ENCODE results near the gene JOSD2.
"Not testable (repeated sequence)": the region's sequence is repeated elsewhere in the genome, so short reads cannot be mapped to it uniquely, and the experiment has no call there.

The JOSD2 gene

DNA sequence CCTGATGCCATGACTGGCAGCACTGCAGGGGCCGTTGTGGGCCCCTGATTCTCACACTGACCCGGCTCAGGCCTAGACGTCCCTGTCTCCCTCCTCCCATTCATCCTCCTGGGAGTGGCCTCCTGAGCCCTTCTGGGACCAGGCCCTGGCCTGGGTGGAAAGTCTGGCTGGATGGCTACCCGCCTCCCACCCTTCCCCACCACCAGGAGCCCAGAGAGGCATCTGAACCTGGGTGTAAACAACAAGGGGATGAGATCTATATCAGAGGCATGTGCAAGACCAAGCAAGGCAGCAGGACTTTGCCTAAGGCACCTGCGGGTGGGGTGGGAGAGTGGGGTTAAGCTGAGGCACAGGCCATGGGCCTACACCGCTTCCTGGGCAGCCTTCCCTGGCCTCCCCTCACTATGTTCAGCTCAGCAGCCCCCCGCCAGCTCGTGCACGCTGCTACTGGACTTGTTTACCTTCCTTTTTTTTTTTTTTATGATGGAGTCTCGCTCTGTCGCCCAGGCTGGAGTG lies 24.7 kb upstream of the JOSD2 start:
- DNase-seq (ENCODE audit: low read depth, low spot score), result no peak
- in situ Hi-C loops (cut with HindIII; ENCODE audit: low sequenced_read_pairs), result no loop called here
- TF ChIP-seq, protein P1, sequence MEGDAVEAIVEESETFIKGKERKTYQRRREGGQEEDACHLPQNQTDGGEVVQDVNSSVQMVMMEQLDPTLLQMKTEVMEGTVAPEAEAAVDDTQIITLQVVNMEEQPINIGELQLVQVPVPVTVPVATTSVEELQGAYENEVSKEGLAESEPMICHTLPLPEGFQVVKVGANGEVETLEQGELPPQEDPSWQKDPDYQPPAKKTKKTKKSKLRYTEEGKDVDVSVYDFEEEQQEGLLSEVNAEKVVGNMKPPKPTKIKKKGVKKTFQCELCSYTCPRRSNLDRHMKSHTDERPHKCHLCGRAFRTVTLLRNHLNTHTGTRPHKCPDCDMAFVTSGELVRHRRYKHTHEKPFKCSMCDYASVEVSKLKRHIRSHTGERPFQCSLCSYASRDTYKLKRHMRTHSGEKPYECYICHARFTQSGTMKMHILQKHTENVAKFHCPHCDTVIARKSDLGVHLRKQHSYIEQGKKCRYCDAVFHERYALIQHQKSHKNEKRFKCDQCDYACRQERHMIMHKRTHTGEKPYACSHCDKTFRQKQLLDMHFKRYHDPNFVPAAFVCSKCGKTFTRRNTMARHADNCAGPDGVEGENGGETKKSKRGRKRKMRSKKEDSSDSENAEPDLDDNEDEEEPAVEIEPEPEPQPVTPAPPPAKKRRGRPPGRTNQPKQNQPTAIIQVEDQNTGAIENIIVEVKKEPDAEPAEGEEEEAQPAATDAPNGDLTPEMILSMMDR (IDR thresholded peaks at IDR 0.05; ENCODE audit: low read depth, low read length), result no peak
- no peak overlapping the region for H3K4me3 ChIP-seq (ENCODE audit: low read depth, low read length)

DNA sequence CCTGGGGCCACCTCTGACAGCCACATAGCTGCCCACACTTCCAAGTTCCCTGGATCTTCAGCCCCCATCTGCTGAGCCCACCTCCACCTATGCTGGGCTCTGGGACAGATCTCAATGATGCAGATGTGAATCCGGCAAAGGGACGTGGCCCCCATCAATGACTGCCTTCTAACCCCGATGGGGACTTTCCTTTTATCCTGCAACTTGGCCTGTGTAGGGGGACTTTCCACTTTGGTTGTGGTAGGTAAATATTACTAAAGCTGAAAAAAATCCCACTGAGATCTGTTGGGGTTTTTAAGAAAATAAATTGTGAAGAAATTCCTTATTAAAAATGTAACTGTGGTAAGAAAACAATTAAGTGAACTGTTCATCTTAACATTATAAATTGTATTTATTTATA lies 23.5 kb upstream of the JOSD2 start:
- TF ChIP-seq, protein P1 (IDR thresholded peaks at IDR 0.05; ENCODE audit: low read depth, low read length), result no peak
- no peak overlapping the region for H3K4me3 ChIP-seq (ENCODE audit: low read depth, low read length)
- in situ Hi-C loops (cut with HindIII; ENCODE audit: low sequenced_read_pairs), result no loop called here
- DNase-seq (ENCODE audit: low read depth, low spot score), result no peak

DNA sequence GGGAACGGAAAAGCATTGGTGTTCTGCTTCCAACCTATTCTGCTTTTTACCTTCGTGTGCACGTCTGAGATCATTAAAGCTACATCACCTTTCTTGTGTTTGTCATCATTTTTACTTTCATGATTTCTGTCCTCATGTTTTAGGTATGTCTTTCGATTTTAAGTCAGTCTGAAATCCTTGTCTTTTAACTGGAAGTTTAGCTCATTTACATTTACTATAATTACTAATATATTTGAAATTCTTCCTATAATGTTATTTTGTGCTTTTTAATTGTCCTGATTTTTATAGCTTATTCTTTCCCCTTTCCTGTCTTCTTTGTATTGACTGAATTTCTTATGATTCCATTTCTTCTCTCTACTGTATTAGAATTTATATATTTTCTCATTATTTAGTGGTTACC lies 22.0 kb upstream of the JOSD2 start:
- DNase-seq (ENCODE audit: low read depth, low spot score), result no peak
- TF ChIP-seq, protein P1 (IDR thresholded peaks at IDR 0.05; ENCODE audit: low read depth, low read length), result no peak
- H3K4me3 ChIP-seq (ENCODE audit: low read depth, low read length), result no peak overlapping the region
- in situ Hi-C loops (cut with HindIII; ENCODE audit: low sequenced_read_pairs), result no loop called here

DNA sequence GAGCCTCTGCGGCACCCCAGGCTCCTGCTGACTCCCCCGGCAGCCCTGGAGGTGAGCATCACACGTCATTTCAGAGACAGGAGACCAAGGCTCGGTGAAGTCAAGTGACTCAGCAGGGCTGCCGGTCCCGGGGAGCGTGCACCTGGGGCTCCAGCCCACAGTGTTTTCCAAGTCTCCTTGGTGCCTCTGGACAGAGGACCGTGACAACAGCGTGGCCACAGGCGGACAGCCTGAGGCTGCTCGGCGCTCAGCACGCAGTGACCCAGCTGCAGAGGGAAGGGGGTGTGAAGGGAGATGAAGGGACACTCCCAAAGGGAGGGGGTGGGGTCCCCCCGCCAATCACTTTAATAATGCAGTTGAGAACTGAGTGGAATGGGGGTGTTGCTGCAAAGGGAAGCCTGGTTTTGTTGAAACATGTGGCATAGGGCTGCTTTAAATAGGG lies 20.2 kb upstream of the JOSD2 start:
- in situ Hi-C loops (cut with HindIII; ENCODE audit: low sequenced_read_pairs), result no loop called here

DNA sequence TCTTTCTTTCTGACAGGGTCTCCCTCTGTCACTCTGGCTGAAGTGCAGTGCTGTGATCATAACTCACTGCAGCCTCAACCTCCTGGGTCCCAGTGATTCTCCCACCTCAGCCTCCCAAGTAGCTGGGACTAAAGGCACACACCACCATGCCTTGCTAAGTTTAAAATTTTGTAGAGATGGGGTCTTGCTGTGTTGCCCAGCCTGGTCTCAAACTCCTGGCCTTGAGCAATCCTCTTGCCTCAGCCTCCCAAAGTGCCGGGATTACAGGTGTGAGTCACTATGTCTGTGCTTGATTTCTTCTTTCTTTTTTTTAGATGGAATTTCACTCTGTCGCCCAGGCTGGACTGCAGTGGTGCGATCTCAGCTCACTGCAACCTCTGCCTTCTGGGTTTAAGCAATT lies 17.1 kb upstream of the JOSD2 start:
- DNase-seq (ENCODE audit: low read depth, low spot score); in situ Hi-C loops (cut with HindIII; ENCODE audit: low sequenced_read_pairs); H3K4me3 ChIP-seq (ENCODE audit: low read depth, low read length): not testable (repeated sequence)

More for the DNA sequence above, 20.2 kb upstream of the JOSD2 start:
- no peak overlapping the region for H3K4me3 ChIP-seq (ENCODE audit: low read depth, low read length)
- TF ChIP-seq, protein P1 (IDR thresholded peaks at IDR 0.05; ENCODE audit: low read depth, low read length), result no peak
- DNase-seq (ENCODE audit: low read depth, low spot score), result no peak

DNA sequence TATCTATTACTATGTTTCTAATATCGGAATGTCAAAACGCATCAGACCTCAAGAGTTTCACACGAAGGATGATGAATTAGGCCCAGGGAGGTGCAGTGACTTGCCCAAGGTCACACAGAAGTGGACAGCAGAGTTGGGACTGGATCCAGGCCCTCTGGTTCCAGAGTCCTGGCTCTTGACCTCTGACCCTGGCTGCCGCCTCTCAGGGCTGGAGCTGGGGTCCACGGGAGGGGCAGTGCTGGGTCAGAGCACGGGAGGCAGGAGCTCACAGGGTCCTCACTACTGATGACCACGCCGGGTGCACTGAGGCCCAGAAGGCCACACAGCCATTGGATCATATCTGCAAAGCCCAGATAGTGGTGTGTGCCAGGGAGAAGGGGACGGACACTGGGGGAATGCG lies 11.9 kb upstream of the JOSD2 start:
- TF ChIP-seq, protein P1 (IDR thresholded peaks at IDR 0.05; ENCODE audit: low read depth, low read length), result no peak
- H3K4me3 ChIP-seq (ENCODE audit: low read depth, low read length), result no peak overlapping the region
- in situ Hi-C loops (cut with HindIII; ENCODE audit: low sequenced_read_pairs), result no loop called here
- DNase-seq (ENCODE audit: low read depth, low spot score), result no peak

DNA sequence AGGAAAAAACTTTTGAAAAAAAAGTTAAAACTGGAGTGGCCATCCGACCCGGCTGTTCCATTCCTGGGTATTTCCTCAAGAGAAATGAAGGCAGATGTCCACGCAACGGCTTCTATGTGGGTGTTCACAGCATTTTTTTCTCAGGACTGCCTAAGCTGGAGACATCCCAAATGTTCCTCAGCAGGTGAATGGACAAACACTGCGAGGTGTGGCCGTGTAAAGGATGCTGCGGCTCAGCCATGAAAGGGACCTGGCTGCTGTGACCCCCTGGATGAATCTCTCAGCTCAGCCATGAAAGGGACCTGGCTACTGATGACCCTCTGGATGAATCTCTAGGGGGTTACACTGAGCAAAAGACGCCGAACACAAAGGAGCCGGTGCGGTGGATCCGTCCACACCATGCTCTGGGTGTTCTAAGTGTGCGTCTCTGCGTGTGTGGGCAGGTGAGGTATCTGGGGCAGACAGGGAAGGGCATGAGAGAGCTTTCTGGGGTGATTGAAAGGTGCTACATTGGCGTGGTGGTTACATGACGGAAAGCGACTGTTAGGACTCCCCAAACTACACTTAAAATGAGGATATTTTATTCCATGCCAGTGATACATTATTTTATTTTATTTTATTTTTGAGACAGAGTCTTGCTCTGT lies 10.0 kb upstream of the JOSD2 start:
- TF ChIP-seq, protein P1 (IDR thresholded peaks at IDR 0.05; ENCODE audit: low read depth, low read length), result no peak
- in situ Hi-C loops (cut with HindIII; ENCODE audit: low sequenced_read_pairs), result no loop called here
- DNase-seq (ENCODE audit: low read depth, low spot score), result no peak

More for the DNA sequence above, 10.0 kb upstream of the JOSD2 start:
- H3K4me3 ChIP-seq (ENCODE audit: low read depth, low read length), result no peak overlapping the region

Measured in astrocyte of the spinal cord (primary cell).